Measurements from ENCODE around the gene MNT. TPM values are rescaled to one million over a fixed set of nuclear protein-coding genes. Genes with fewer than 3 reads are reported as not detected.

MNT gene
- total RNA-seq, 1 experiment from 2014 or later = 32.1 TPM

DNA sequence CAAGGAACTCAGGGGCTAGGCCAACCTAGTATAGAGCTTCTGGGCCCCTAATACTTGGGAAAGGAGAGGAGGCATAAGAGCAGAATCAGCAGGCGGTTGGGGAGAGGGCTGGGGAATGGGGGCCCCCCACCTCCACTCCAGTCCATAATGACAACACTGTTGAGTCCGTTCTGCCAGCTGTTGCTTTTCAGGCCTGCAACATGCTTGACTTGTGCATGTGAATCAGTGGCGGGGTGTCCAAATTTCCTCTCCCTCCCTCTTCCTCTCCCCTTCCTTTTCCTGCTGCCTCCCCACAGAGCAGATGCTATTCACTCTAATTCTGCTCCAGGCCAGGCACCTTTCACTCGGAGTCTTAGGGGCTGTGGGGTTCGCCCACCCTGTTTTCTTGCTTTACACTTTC, 31.8 kb downstream of the MNT start:
- intact Hi-C loops (cut with micrococcal nuclease; ENCODE audit: unreplicated experiment) = no loop called here
- peaks cover 11% of the 10 kb centered on the region for H3K36me3 ChIP-seq (ENCODE audit: insufficient read depth, low read length, poor library complexity, severe bottlenecking)
- H3K27ac ChIP-seq (ENCODE audit: low read depth, low read length, poor library complexity, severe bottlenecking) = peak overlapping the region; percentile 1
- no peaks in the 10 kb centered on the region for H3K9me3 ChIP-seq (ENCODE audit: low read depth, low read length, poor library complexity, severe bottlenecking)
- TF ChIP-seq, protein P1, sequence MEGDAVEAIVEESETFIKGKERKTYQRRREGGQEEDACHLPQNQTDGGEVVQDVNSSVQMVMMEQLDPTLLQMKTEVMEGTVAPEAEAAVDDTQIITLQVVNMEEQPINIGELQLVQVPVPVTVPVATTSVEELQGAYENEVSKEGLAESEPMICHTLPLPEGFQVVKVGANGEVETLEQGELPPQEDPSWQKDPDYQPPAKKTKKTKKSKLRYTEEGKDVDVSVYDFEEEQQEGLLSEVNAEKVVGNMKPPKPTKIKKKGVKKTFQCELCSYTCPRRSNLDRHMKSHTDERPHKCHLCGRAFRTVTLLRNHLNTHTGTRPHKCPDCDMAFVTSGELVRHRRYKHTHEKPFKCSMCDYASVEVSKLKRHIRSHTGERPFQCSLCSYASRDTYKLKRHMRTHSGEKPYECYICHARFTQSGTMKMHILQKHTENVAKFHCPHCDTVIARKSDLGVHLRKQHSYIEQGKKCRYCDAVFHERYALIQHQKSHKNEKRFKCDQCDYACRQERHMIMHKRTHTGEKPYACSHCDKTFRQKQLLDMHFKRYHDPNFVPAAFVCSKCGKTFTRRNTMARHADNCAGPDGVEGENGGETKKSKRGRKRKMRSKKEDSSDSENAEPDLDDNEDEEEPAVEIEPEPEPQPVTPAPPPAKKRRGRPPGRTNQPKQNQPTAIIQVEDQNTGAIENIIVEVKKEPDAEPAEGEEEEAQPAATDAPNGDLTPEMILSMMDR (conservative IDR thresholded peaks at IDR 0.05; ENCODE audit: low read depth, low read length) = no peak
- TF ChIP-seq EZH2 (IDR thresholded peaks at IDR 0.05; ENCODE audit: borderline replicate concordance, low read depth, low read length, poor library complexity, severe bottlenecking) = no peak
- DNase-seq (ENCODE audit: low spot score) = no peak
- H3K27me3 ChIP-seq (replicated peaks; ENCODE audit: insufficient read depth, low read depth, low read length, poor library complexity) = no peaks in the 10 kb centered on the region
- H3K4me3 ChIP-seq (ENCODE audit: low read depth, low read length, poor library complexity, severe bottlenecking) = no peak overlapping the region
- CTCF ChIA-PET = interaction anchor here (0.6 to 1.5 kb wide), 2 partner anchors 13 to 20 kb away, joined by 3 to 4 read pairs; no protein-coding TSS in a partner anchor
- BruUV-seq (replicated peaks) = no TSS peak
- POLR2A ChIA-PET (ENCODE audit: low non-redundant PET) = interaction anchor here (0.6 to 0.9 kb wide), 2 partner anchors 13 to 59 kb away, joined by 3 read pairs; no protein-coding TSS in a partner anchor
- peaks cover 5% of the 10 kb centered on the region for H3K4me1 ChIP-seq (ENCODE audit: insufficient read depth, low read length, poor library complexity, severe bottlenecking)

DNA sequence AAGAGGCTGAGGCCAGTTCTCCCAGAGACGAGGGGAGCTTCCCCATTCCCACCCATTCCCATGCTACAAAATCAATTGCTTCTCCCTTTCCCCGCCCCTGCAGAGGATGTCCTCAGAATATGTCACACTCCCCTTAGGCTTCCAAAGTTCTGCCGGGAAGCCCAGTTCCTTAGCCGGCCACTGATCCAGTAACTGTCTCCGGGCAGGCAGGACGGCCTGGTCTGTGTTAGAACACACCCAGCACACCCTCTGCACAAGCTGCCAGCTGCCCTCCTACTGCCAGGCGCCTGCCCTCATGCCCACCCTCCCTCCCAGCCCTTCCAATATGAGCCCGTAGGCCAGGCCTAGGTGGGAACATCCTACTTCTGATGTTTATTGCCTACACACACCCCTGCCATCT, 32.5 kb downstream of the MNT start:
- peaks cover 5% of the 10 kb centered on the region for H3K4me1 ChIP-seq (ENCODE audit: insufficient read depth, low read length, poor library complexity, severe bottlenecking)
- POLR2A ChIA-PET (ENCODE audit: low non-redundant PET) = interaction anchor here (0.6 kb wide), 1 partner anchor 60 kb away, joined by 3 read pairs; no protein-coding TSS in a partner anchor
- no peaks in the 10 kb centered on the region for H3K9me3 ChIP-seq (ENCODE audit: low read depth, low read length, poor library complexity, severe bottlenecking)
- peaks cover 8% of the 10 kb centered on the region for H3K36me3 ChIP-seq (ENCODE audit: insufficient read depth, low read length, poor library complexity, severe bottlenecking)
- H3K27me3 ChIP-seq (replicated peaks; ENCODE audit: insufficient read depth, low read depth, low read length, poor library complexity) = no peaks in the 10 kb centered on the region
- DNase-seq (ENCODE audit: low spot score) = no peak
- H3K4me3 ChIP-seq (ENCODE audit: low read depth, low read length, poor library complexity, severe bottlenecking) = no peak overlapping the region
- intact Hi-C loops (cut with micrococcal nuclease; ENCODE audit: unreplicated experiment) = no loop called here
- CTCF ChIA-PET = interaction anchor here (1.5 kb wide), 1 partner anchor 14 kb away, joined by 4 read pairs; no protein-coding TSS in a partner anchor
- BruUV-seq (replicated peaks) = no TSS peak
- H3K27ac ChIP-seq (ENCODE audit: low read depth, low read length, poor library complexity, severe bottlenecking) = no peak overlapping the region
- no peak for TF ChIP-seq EZH2 (IDR thresholded peaks at IDR 0.05; ENCODE audit: borderline replicate concordance, low read depth, low read length, poor library complexity, severe bottlenecking)
- TF ChIP-seq, protein P1 (conservative IDR thresholded peaks at IDR 0.05; ENCODE audit: low read depth, low read length) = no peak

DNA sequence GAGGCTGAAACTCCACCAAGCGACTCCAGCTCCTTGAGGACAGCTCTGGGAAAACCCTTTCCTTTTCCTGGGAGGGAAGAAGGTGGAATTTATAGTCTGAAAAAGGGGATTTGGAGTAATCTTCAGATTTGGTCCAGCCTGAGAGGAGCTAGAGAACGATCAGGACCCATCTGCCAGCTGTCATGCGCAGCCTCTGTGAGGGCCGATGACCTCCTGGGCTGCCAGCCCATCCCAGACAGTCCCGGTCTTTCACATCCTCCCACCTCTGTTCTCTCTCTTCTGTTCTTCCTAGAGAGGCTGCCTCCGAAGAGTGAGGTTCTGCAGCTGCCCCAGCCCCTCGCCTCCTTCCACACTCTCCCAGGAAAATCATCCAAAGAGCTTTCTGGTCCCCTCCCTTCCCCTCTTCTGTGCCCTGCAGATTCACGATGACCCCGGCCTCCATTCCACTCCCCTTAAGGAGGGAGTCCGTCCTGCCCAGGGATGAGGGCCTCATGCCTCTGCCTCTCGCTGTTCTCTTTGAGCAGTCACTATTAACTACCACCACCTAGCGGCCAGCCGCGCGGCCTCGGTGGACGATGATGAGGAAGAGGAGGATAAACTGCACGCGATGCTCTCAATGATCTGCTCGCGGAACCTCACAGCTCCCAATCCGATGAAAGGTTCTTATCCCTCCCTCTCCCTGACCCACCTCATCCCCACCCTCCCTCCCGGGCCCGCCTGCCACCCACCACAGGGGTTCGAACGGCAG, 33.9 kb downstream of the MNT start:
- peak overlapping the region; percentile 30 for H3K27ac ChIP-seq (ENCODE audit: low read depth, low read length, poor library complexity, severe bottlenecking)
- BruUV-seq (replicated peaks) = no TSS peak
- H3K4me3 ChIP-seq (ENCODE audit: low read depth, low read length, poor library complexity, severe bottlenecking) = no peak overlapping the region
- peaks cover 8% of the 10 kb centered on the region for H3K36me3 ChIP-seq (ENCODE audit: insufficient read depth, low read length, poor library complexity, severe bottlenecking)
- TF ChIP-seq, protein P1 (conservative IDR thresholded peaks at IDR 0.05; ENCODE audit: low read depth, low read length) = no peak
- TF ChIP-seq EZH2 (IDR thresholded peaks at IDR 0.05; ENCODE audit: borderline replicate concordance, low read depth, low read length, poor library complexity, severe bottlenecking) = no peak
- POLR2A ChIA-PET (ENCODE audit: low non-redundant PET) = no interaction called here
- peaks cover 5% of the 10 kb centered on the region for H3K4me1 ChIP-seq (ENCODE audit: insufficient read depth, low read length, poor library complexity, severe bottlenecking)
- no peaks in the 10 kb centered on the region for H3K27me3 ChIP-seq (replicated peaks; ENCODE audit: insufficient read depth, low read depth, low read length, poor library complexity)
- DNase-seq (ENCODE audit: low spot score) = no peak
- CTCF ChIA-PET = interaction anchor here (0.7 kb wide), 1 partner anchor 16 kb away, joined by 3 read pairs; no protein-coding TSS in a partner anchor
- intact Hi-C loops (cut with micrococcal nuclease; ENCODE audit: unreplicated experiment) = no loop called here
- H3K9me3 ChIP-seq (ENCODE audit: low read depth, low read length, poor library complexity, severe bottlenecking) = no peaks in the 10 kb centered on the region

Measured in A673 (cell line).